GM12878 (cell line): ENCODE results near the gene DMD. TPM values are rescaled to one million over a fixed set of nuclear protein-coding genes. Genes with fewer than 3 reads are reported as not detected.

Experiments
- ATAC-seq: fragments of 200-7000 bp; cut with Tn5 transposase; 3 replicates; pipeline ENCODE4 v1.9.1; 2020; ENCODE audit warnings: mild to moderate bottlenecking, moderate library complexity
- BruUV-seq: library from RNA; stranded (reverse); fragments of 400-500 nt; replicated peaks from 2 replicates; lab custom pipeline; 2021; lab: Mats Ljungman, UMichigan
- CTCF ChIA-PET: fragments of 300-600 bp; sonication (Branson Sonifier 250); formaldehyde crosslinking; extraction: SDS; loops from one replicate; lab custom pipeline; 2021; ENCODE audit warnings: inconsistent platforms; lab: Yijun Ruan, JAX
- POLR2A ChIA-PET: fragments of 350-600 bp; formaldehyde crosslinking; extraction: SDS; loops from one replicate; lab custom pipeline; 2021; ENCODE audit warnings: inconsistent platforms; lab: Charles Lee
- RAD21 ChIA-PET: fragments of 300-600 bp; sonication (Branson Sonifier 250); formaldehyde crosslinking; loops from one replicate; lab custom pipeline; 2023; ENCODE audit warnings: antibody characterized with exemption; ENCODE audit not compliant: unreplicated experiment; lab: Charles Lee
- SMC1A ChIA-PET: fragments of 300-600 bp; sonication (Branson Sonifier 250); formaldehyde crosslinking; loops from one replicate; lab custom pipeline; 2023; ENCODE audit not compliant: unreplicated experiment, uncharacterized antibody; lab: Charles Lee
- DNase-seq: peaks from one replicate; pipeline ENCODE4 v3.0.0-alpha.2; 2011; ENCODE audit warnings: low read depth, low spot score
- FAIRE-seq: peaks from 3 replicates; lab custom pipeline; 2011; peaks lifted over from hg19 to GRCh38; lab: Jason Lieb, UNC
- H2AFZ ChIP-seq: 2 replicates; pipeline ENCODE4 v1.6.0; 2011; ENCODE audit warnings: low read depth, low read length, control low read depth; ENCODE audit not compliant: control insufficient read depth
- H3K27ac ChIP-seq: 2 replicates; pipeline ENCODE4 v1.5.1; 2011; ENCODE audit warnings: control low read depth; ENCODE audit not compliant: control insufficient read depth, insufficient read depth
- H3K27me3 ChIP-seq, 2 experiments: replicated peaks in 1 of 2; 2 replicates each; pipeline versions ENCODE4 v1.6.0 to v1.6.1; 2011; ENCODE audit warnings: low read length in 1 of 2; ENCODE audit not compliant: control insufficient read depth in 2 of 2, insufficient read depth in 2 of 2
- H3K36me3 ChIP-seq, 2 experiments: 2 replicates each; pipeline ENCODE4 v1.5.1; 2011; ENCODE audit warnings: low read length in 1 of 2; ENCODE audit not compliant: control insufficient read depth in 2 of 2, insufficient read depth in 2 of 2
- H3K4me1 ChIP-seq: 2 replicates; pipeline ENCODE4 v1.6.1; 2011; ENCODE audit warnings: mild to moderate bottlenecking, low read length, moderate library complexity, mixed read lengths; ENCODE audit not compliant: control insufficient read depth, insufficient read depth
- H3K4me2 ChIP-seq: 2 replicates; pipeline ENCODE4 v1.6.0; 2011; ENCODE audit warnings: control low read depth; ENCODE audit not compliant: control insufficient read depth, insufficient read depth
- H3K4me3 ChIP-seq: fragments of 200-600 bp; sonication (generic); 2 replicates; pipeline ENCODE4 v1.5.1; 2016
- H3K79me2 ChIP-seq: 2 replicates; pipeline ENCODE4 v1.6.0; 2011; ENCODE audit warnings: low read length; ENCODE audit not compliant: control insufficient read depth, insufficient read depth
- H3K9ac ChIP-seq: 2 replicates; pipeline ENCODE4 v1.8.0; 2011; ENCODE audit warnings: low read length, control low read depth, mixed read lengths; ENCODE audit not compliant: control insufficient read depth, insufficient read depth
- H3K9me3 ChIP-seq: replicated peaks from 3 replicates; pipeline ENCODE4 v1.5.1; 2011; ENCODE audit warnings: mild to moderate bottlenecking, low read length; ENCODE audit not compliant: control insufficient read depth, insufficient read depth
- H4K20me1 ChIP-seq: 2 replicates; pipeline ENCODE4 v1.6.0; 2011; ENCODE audit not compliant: control insufficient read depth, insufficient read depth
- IKZF1 ChIP-seq: fragments of 450-650 bp; conservative IDR thresholded peaks from 2 replicates; pipeline ENCODE4 v1.6.1; 2017; ENCODE audit warnings: antibody characterized with exemption, mild to moderate bottlenecking
- MEF2B ChIP-seq: fragments of 450-650 bp; IDR thresholded peaks from 2 replicates; pipeline ENCODE4 v1.6.1; 2018; ENCODE audit warnings: mild to moderate bottlenecking, moderate library complexity; ENCODE audit not compliant: partially characterized antibody, poor library complexity, severe bottlenecking
- SMARCA5 ChIP-seq: fragments of 450-650 bp; IDR thresholded peaks from 2 replicates; pipeline ENCODE4 v1.6.1; 2017; ENCODE audit warnings: mild to moderate bottlenecking
- SREBF1 ChIP-seq: IDR thresholded peaks from 2 replicates; pipeline ENCODE4 v1.6.1; 2012; ENCODE audit warnings: mild to moderate bottlenecking, low read length
- SREBF2 ChIP-seq: IDR thresholded peaks from 2 replicates; pipeline ENCODE4 v1.6.1; 2012; ENCODE audit warnings: mild to moderate bottlenecking, low read length
- ZBED1 ChIP-seq: IDR thresholded peaks from 2 replicates; pipeline ENCODE4 v1.6.1; 2016; ENCODE audit warnings: borderline replicate concordance
- ZNF217 ChIP-seq: fragments of 450-650 bp; IDR thresholded peaks from 2 replicates; pipeline ENCODE4 v1.6.1; 2017; ENCODE audit warnings: antibody characterized with exemption, mild to moderate bottlenecking
- ZZZ3 ChIP-seq: IDR thresholded peaks from 2 replicates; pipeline ENCODE4 v1.6.1; 2011; ENCODE audit warnings: low read depth; ENCODE audit not compliant: control insufficient read depth, insufficient read length
- WGBS: methylation state at CpG from one replicate; pipeline ENCODE4 v1.1.6; 2016; ENCODE audit warnings: low lambda C conversion rate; ENCODE audit not compliant: insufficient replicate concordance, insufficient coverage; ENCODE audit errors: missing lambda C conversion rate; 5-methylcytosine and 5-hydroxymethylcytosine counted together
- in situ Hi-C: fragments of 300-500 bp; cut with MboI; formaldehyde crosslinking; loops from 9 replicates; pipeline ENCODE4 v1.14.3; 2018; ENCODE audit warnings: mixed read lengths
- intact Hi-C: fragments of 100-400 bp; cut with micrococcal nuclease; formaldehyde crosslinking; loops from one replicate; pipeline ENCODE4 v1.14.2; 2022; ENCODE audit not compliant: unreplicated experiment
- polyA plus RNA-seq, 11 experiments: library from polyadenylated mRNA; depleted of rRNA in 4 of 11; unstranded in 6 of 11; stranded (reverse) in 5 of 11; fragments of >200 nt; fragmentation: Nextera tagmentation in 4 of 11; fragmentation: Illumina TruSeq in 1 of 11; extraction: Ambion mirVana in 4 of 11; extraction: Trizol in 1 of 11; gene quantifications; 1 replicate in 1 of 11; 2 replicates in 10 of 11; pipeline versions ENCODE4 v1.2.1 to v1.2.3, GENCODE V29; 2011 to 2016; ENCODE audit warnings: inconsistent platforms in 2 of 11, missing spikeins in 2 of 11, low read depth in 1 of 11
- total RNA-seq, 4 experiments: library from RNA; depleted of rRNA in 3 of 4; stranded (reverse); fragments of >200 nt in 3 of 4; fragmentation: Illumina TruSeq in 1 of 4; extraction: Trizol in 1 of 4; gene quantifications; 2 replicates each; pipeline versions ENCODE4 v1.2.1 to v1.2.3, GENCODE V29; 2013 to 2021
- TF ChIP-seq, protein P1 (sequence below): fragments of 450-650 bp; IDR thresholded peaks from 2 replicates; pipeline ENCODE4 v1.6.1; 2016; ENCODE audit warnings: mild to moderate bottlenecking

The DMD gene
- total and polyA plus RNA-seq, 10 of the 15 experiments (the other 5 are each of a cell fraction or from before 2014, with no cell fraction given), result 1.4 to 24.3 (median 4.3) TPM

DNA sequence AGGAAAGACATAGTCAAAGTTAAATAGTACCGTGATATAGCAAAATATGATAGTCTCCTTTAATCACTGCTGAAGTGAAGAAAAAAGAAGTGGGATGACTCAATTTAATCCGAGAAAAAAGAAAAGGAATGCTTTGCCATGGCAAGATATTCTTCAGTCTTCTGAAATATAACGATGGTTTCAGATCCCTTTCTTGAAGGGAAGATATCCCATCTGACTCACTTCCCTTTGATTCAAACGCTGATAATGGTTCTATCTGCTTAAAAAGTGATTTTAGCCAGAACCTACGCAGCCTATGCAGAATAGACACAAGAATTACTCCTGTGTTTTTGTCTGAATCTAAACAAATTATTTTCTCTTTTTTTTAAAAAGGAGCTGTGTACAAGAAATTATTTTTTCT lies 2071.4 kb downstream of the DMD start:
- H3K27me3 ChIP-seq, result no peaks in the 10 kb centered on the region
- no peak for FAIRE-seq
- H3K4me3 ChIP-seq, result no peak overlapping the region
- SMC1A ChIA-PET, result interaction anchor here (0.9 to 1.4 kb wide), 4 partner anchors 15 to 327 kb away, joined by 3 to 4 read pairs (median 3); no protein-coding TSS in a partner anchor
- no peaks in the 10 kb centered on the region for H3K36me3 ChIP-seq
- no peak overlapping the region for H3K9ac ChIP-seq
- H3K79me2 ChIP-seq, result no peaks in the 10 kb centered on the region
- H2AFZ ChIP-seq, result no peak overlapping the region
- TF ChIP-seq IKZF1 (no peak), SREBF2 (no peak), SREBF1 (no peak), ZZZ3 (no peak), SMARCA5 (no peak), ZBED1 (no peak), MEF2B (no peak)
- TF ChIP-seq, all 136 proteins: peak for 0
- in situ Hi-C loops, result no loop called here
- H3K9me3 ChIP-seq, result peaks cover 5% of the 10 kb centered on the region; the same call in 2 of the 3 replicates
- POLR2A ChIA-PET, result no interaction called here
- DNase-seq (no peak), ATAC-seq (no peak)
- no TSS peak for BruUV-seq
- intact Hi-C loops, result no loop called here
- 61% methylated on average over 5 of the region's 5 CpGs for WGBS
- H4K20me1 ChIP-seq, result no peaks in the 10 kb centered on the region
- H3K4me1 ChIP-seq, result peaks cover 11% of the 10 kb centered on the region
- CTCF ChIA-PET, result interaction anchor here (0.6 to 1.1 kb wide), 3 partner anchors 22 to 284 kb away, joined by 3 to 4 read pairs (median 3); no protein-coding TSS in a partner anchor
- RAD21 ChIA-PET, result interaction anchor here (1.2 to 2.1 kb wide), 2 partner anchors 102 to 157 kb away, joined by 3 to 5 read pairs; no protein-coding TSS in a partner anchor
- no peak overlapping the region for H3K27ac ChIP-seq
- H3K4me2 ChIP-seq, result no peak overlapping the region

DNA sequence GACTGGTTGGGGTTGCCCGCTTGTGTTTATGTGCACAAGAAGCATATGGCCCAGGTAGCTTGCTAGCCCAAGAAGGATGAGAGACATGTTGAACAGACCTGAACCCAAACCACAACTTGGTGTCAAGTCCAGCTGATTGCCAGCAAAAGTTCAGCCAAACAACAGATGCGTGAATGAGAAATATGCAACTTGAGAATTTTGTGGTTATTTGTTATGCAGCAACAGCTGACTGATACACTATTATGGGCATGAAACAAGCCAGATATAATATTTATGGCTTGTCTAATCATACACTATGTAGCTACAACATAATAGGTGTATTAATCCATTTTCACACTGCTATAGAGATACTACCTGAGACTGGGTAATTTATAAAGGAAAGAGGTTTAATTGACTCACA lies 2073.2 kb downstream of the DMD start:
- no peaks in the 10 kb centered on the region for H3K36me3 ChIP-seq
- no peak overlapping the region for H2AFZ ChIP-seq
- RAD21 ChIA-PET, result no interaction called here
- H3K4me2 ChIP-seq, result no peak overlapping the region
- H3K4me3 ChIP-seq, result no peak overlapping the region
- in situ Hi-C loops, result no loop called here
- H4K20me1 ChIP-seq, result no peaks in the 10 kb centered on the region
- POLR2A ChIA-PET, result no interaction called here
- BruUV-seq, result no TSS peak
- peak; percentile 43; the same call in 1 of the 2 replicates for TF ChIP-seq ZNF217
- TF ChIP-seq, protein P1, sequence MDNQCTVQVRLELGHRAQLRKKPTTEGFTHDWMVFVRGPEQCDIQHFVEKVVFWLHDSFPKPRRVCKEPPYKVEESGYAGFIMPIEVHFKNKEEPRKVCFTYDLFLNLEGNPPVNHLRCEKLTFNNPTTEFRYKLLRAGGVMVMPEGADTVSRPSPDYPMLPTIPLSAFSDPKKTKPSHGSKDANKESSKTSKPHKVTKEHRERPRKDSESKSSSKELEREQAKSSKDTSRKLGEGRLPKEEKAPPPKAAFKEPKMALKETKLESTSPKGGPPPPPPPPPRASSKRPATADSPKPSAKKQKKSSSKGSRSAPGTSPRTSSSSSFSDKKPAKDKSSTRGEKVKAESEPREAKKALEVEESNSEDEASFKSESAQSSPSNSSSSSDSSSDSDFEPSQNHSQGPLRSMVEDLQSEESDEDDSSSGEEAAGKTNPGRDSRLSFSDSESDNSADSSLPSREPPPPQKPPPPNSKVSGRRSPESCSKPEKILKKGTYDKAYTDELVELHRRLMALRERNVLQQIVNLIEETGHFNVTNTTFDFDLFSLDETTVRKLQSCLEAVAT, result no peak
- TF ChIP-seq, all 136 proteins: peak for 1
- no peak overlapping the region for H3K9ac ChIP-seq
- H3K27ac ChIP-seq, result no peak overlapping the region
- WGBS, result 74% methylated on average over 2 of the region's 2 CpGs
- H3K9me3 ChIP-seq, result peaks cover 5% of the 10 kb centered on the region; the same call in 2 of the 3 replicates
- DNase-seq, result no peak
- peaks cover 11% of the 10 kb centered on the region for H3K4me1 ChIP-seq
- ChIA-PET SMC1A (interaction anchor here (1.9 kb wide), 1 partner anchor 99 kb away, joined by 5 read pairs; no protein-coding TSS in a partner anchor), CTCF (interaction anchor here (1.0 to 2.9 kb wide), 2 partner anchors 34 to 100 kb away, joined by 3 to 10 read pairs; no protein-coding TSS in a partner anchor)
- intact Hi-C loops, result no loop called here
- no peak for FAIRE-seq
- ATAC-seq, result no peak
- no peaks in the 10 kb centered on the region for H3K79me2 ChIP-seq
- H3K27me3 ChIP-seq, result no peaks in the 10 kb centered on the region
